Cardiac fibroblast (primary cell): ENCODE measurements around the gene CFAP97.
"Not testable (repeated sequence)": the region's sequence is repeated elsewhere in the genome, so short reads cannot be mapped to it uniquely, and the experiment has no call there.

ENCODE experiments used
- DNase-seq, 2 donors: peaks; one replicate each; pipeline versions ENCODE4 v3.0.0 to v3.0.0-alpha.2; 2010; ENCODE audit warnings: low read depth in 2 of 2
- H3K4me3 ChIP-seq, 2 donors: replicated peaks in 1 of 2; 1 replicate in 1 of 2; 2 replicates in 1 of 2; pipeline ENCODE4 v1.5.1; 2011; ENCODE audit warnings: low read depth in 2 of 2, low read length in 2 of 2, mild to moderate bottlenecking in 2 of 2, moderate library complexity in 1 of 2
- TF ChIP-seq, protein P1 (sequence below): IDR thresholded peaks from one replicate; pipeline ENCODE4 v1.5.1; 2011; ENCODE audit warnings: low read depth, mild to moderate bottlenecking, low read length, inconsistent platforms

The CFAP97 gene

DNA sequence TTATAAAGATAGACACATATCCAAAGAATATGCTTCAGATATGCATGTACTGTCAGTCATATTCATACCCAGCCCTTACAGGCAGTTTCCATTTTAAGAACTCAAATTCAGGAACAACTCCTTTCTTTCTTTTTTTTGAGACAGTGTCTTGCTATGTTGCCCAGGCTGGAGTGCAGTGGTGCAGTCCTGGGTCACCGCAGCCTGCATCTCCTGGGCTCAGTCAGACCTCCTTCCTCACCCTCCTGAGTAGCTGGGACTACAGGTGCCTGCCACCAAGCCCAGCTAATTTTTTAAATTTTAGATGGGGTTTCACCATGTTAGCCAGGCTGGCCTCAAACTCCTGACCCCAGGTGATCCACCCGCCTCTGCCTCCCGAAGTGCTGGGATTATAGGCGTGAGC lies 40.1 kb upstream of the CFAP97 start:
- no peak for DNase-seq
- no peak overlapping the region for H3K4me3 ChIP-seq
- TF ChIP-seq, protein P1, sequence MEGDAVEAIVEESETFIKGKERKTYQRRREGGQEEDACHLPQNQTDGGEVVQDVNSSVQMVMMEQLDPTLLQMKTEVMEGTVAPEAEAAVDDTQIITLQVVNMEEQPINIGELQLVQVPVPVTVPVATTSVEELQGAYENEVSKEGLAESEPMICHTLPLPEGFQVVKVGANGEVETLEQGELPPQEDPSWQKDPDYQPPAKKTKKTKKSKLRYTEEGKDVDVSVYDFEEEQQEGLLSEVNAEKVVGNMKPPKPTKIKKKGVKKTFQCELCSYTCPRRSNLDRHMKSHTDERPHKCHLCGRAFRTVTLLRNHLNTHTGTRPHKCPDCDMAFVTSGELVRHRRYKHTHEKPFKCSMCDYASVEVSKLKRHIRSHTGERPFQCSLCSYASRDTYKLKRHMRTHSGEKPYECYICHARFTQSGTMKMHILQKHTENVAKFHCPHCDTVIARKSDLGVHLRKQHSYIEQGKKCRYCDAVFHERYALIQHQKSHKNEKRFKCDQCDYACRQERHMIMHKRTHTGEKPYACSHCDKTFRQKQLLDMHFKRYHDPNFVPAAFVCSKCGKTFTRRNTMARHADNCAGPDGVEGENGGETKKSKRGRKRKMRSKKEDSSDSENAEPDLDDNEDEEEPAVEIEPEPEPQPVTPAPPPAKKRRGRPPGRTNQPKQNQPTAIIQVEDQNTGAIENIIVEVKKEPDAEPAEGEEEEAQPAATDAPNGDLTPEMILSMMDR: no peak

DNA sequence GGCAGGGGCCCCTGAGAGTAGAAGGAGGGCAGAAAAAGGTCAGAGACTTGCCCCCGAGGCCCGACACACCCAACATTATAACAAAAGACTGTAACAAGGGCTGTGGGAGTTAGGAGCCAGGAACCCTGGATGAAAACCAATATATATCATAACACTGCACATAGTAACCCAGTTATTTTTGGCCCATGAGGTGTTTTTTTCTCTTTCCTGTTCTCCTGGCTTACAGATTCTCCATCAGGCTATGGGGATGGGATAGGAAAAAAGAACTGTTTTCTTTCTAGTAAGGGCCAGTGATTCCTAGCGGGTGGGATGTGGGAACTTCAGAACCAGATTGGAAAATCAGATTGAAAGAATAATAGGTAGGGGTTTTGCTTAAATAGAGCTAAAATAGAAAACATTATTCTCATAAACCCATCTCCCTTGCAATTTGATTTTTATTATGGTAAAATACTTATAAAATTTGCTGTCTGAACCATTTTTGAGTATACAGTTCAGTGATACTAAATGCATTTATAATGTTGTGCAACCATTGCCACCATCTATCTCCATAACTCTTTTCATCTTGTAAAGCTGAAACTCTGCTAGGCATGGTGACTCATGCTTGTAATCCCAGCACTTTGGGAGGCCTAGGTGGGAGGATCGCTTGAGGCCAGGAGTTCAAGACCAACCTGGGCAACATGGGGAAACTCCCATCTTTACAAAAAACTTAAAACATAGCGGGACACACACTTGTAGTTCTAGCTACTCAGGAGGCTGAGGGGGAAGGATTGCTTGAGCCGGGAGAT lies 39.1 kb upstream of the CFAP97 start:
- H3K4me3 ChIP-seq: no peak overlapping the region
- DNase-seq: peak; percentile 52 to 55
- TF ChIP-seq, protein P1: no peak

DNA sequence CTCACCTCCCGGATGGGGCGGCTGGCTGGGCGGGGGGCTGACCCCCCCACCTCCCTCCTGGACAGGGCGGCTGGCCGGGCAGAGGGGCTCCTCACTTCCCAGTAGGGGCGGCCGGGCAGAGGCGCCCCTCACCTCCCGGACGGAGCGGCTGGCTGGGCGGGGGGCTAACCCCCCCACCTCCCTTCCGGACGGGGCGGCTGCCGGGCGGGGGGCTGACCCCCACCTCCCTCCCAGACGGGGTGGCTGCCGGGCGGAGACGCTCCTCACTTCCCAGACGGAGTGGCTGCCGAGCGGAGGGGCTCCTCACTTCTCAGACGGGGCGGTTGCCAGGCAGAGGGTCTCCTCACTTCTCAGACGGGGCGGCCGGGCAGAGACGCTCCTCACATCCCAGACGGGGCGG lies 36.7 kb upstream of the CFAP97 start:
- H3K4me3 ChIP-seq, DNase-seq: not testable (repeated sequence)

DNA sequence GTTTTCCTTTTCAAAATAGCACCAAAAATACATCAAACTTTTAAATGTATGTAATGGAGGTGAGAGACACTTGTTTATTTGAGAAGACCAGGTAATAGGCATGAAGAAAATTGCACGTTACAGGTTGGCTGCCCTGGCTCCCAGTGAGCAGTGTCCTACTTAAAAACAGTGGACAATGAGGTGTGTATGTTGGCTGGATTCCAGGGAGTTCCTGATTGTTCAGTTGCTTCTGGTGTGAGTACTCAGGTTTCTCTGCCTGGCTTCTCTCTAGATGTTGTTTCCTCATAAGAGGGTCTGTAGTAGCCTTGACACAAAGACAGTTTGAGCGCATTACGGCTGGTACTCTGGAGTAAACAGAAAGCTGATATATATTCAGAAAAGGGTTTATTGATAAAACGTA lies 35.0 kb upstream of the CFAP97 start:
- DNase-seq: peak in 1 of 2 donors; percentile 38
- no peak overlapping the region for H3K4me3 ChIP-seq
- TF ChIP-seq, protein P1: no peak

DNA sequence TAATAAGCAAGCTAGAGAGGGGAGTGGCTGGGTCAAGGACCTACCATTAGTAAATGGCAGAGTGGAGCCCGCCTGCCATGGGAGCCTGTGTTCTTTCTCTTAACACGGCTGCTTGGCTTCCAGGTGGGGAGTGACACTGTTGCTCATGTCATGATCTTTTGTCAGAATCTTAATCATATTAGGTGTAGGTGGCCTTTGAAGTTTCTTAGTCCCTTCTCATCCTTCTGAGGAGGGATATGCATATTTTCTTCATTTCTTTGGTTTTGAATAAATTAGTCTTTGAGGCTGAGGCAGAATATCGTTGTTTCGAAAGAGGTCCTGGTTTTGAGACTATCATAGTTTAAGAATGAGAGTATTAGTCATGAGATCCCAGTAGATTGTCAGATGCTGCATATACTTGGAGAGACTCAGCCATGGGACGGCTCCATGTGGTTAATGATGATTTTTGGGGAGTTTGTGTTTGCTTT lies 34.4 kb upstream of the CFAP97 start:
- peak; percentile 42 to 85 for DNase-seq
- no peak overlapping the region for H3K4me3 ChIP-seq
- TF ChIP-seq, protein P1: no peak

DNA sequence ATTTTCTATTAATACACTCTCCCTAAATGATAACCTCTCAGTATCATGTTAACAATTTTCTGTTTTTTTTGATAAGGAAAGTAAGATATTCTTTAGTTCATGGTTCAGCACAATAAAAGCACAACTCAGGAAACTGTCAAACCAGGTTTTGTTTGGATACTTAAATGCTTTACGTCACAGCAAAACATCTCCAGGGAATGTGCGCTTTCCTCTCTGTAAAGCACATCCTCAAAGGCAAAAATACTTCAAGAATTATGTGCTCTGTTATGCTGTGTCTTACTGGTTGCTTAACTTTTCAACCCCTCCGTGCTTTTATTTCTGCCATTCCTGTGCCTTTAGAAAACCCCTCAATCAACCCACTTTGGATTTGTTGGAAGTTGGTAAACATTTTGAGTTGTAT lies 33.4 kb upstream of the CFAP97 start:
- DNase-seq: peak; percentile 66 to 88

DNA sequence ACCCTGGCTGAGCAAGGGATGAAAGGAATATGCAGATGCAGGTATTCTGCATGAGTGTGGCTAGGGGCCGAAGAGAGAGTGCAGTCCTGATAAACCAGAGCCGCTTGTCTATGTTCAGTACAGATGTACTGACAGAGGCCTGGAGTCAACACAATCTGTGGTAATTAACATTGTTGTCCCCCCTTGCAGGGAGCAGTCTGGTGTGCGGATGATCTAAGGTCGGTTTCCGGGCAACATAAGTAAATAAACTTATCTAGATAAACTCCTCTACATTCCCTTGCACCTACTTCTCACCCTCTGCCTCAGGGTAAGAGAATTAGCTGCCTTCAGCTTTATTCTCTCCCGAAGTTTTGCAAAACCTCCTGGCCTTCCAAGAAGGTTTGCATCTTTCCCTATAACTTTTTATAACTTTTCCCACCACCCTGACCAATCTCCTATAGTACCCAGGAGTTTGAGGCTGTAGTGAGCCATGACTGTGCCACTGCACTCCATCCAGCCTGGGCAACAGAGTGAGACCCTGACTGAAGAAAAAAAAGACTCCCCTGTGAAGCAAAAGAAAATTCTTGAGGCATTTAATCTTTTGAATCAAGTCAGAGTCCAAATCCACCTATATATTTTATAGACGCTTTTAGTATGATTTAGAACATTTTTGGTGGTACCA lies 32.2 kb upstream of the CFAP97 start:
- DNase-seq: peak; percentile 23 to 51
- TF ChIP-seq, protein P1: no peak
- no peak overlapping the region for H3K4me3 ChIP-seq

More for the DNA sequence above, 33.4 kb upstream of the CFAP97 start:
- H3K4me3 ChIP-seq: no peak overlapping the region
- TF ChIP-seq, protein P1: no peak
